Activated CD4-positive, alpha-beta T cell treated with anti-CD3 and anti-CD28 coated beads for 36 hours (primary cell): Measurements from ENCODE around the gene GHRH. TPM values are rescaled to one million over a fixed set of nuclear protein-coding genes. Genes with fewer than 3 reads are reported as not detected.

Source experiments
- ATAC-seq: fragments of 200-7000 bp; cut with Tn5 transposase; one replicate; pipeline ENCODE4 v1.10.0; 2021; ENCODE audit warnings: mild to moderate bottlenecking, moderate library complexity
- CTCF ChIA-PET: fragments of 350-600 bp; sonication (Branson Sonifier 250); formaldehyde crosslinking; loops from one replicate; lab custom pipeline; 2021; ENCODE audit warnings: antibody characterized with exemption; lab: Charles Lee
- POLR2A ChIA-PET: fragments of 350-600 bp; sonication (Branson Sonifier 250); formaldehyde crosslinking; loops from one replicate; lab custom pipeline; 2021; ENCODE audit warnings: antibody characterized with exemption, inconsistent platforms; lab: Charles Lee
- DNase-seq: peaks from one replicate; pipeline ENCODE4 v3.0.0-alpha.2; 2020
- H3K27ac Mint-ChIP-seq: one replicate; pipeline ENCODE4 v1.8.0; 2021; ENCODE audit warnings: mixed read lengths
- H3K27me3 Mint-ChIP-seq: one replicate; pipeline ENCODE4 v1.8.0; 2021; ENCODE audit warnings: mixed read lengths
- H3K36me3 Mint-ChIP-seq: one replicate; pipeline ENCODE4 v1.8.0; 2021; ENCODE audit warnings: low read depth, mixed read lengths
- H3K4me1 Mint-ChIP-seq: one replicate; pipeline ENCODE4 v1.8.0; 2021; ENCODE audit warnings: mixed read lengths
- H3K4me3 Mint-ChIP-seq: one replicate; pipeline ENCODE4 v1.8.0; 2021; ENCODE audit warnings: mild to moderate bottlenecking, moderate library complexity, mixed read lengths
- H3K9me3 Mint-ChIP-seq: one replicate; pipeline ENCODE4 v1.8.0; 2021; ENCODE audit warnings: low read depth, mixed read lengths
- intact Hi-C, 2 experiments: fragments of 100-400 bp; cut with DNase I in 1 of 2; cut with micrococcal nuclease in 1 of 2; formaldehyde crosslinking; loops; one replicate each; pipeline versions ENCODE4 v1.14.2 to v1.15.1; 2022 to 2024; cut with DNase I, micrococcal nuclease
- total RNA-seq, 2 experiments: library from RNA; stranded (reverse); gene quantifications; one replicate each; pipeline ENCODE4 v1.2.3, GENCODE V29; 2021

The GHRH gene
- total RNA-seq, 2 experiments from 2014 or later, result not detected

GRCh38 chr20:37235065-37235464 is 26.5 kb downstream of the GHRH start:
- ATAC-seq (no peak), DNase-seq (no peak)
- no peaks in the 10 kb centered on the region for H3K9me3 Mint-ChIP-seq
- no peaks in the 10 kb centered on the region for H3K27me3 Mint-ChIP-seq
- intact Hi-C loops, result no loop called here
- ChIA-PET POLR2A (interaction anchor here (0.6 kb wide), 1 partner anchor 17 kb away, joined by 7 read pairs; no protein-coding TSS in a partner anchor), CTCF (no interaction called here)
- peaks cover 57% of the 10 kb centered on the region for H3K36me3 Mint-ChIP-seq
- no peaks in the 10 kb centered on the region for H3K4me1 Mint-ChIP-seq
- no peak overlapping the region for H3K4me3 Mint-ChIP-seq
- no peak overlapping the region for H3K27ac Mint-ChIP-seq

- Mint-ChIP-seq H3K27me3 (no peaks in the 10 kb centered on the region), H3K27ac (no peak overlapping the region), H3K36me3 (peaks cover 59% of the 10 kb centered on the region), H3K9me3 (no peaks in the 10 kb centered on the region), H3K4me3 (no peak overlapping the region), H3K4me1 (no peaks in the 10 kb centered on the region)
- POLR2A ChIA-PET, result no interaction called here
- DNase-seq (no peak), ATAC-seq (no peak)
- CTCF ChIA-PET, result no interaction called here
- intact Hi-C loops, result no loop called here
These were observed 27.4 kb downstream of the GHRH start for GRCh38 chr20:37234254-37234581.

GRCh38 chr20:37233548-37234253 is 27.9 kb downstream of the GHRH start:
- Mint-ChIP-seq H3K36me3 (peaks cover 59% of the 10 kb centered on the region), H3K27me3 (no peaks in the 10 kb centered on the region), H3K27ac (no peak overlapping the region), H3K4me1 (no peaks in the 10 kb centered on the region), H3K9me3 (no peaks in the 10 kb centered on the region), H3K4me3 (no peak overlapping the region)
- ATAC-seq (no peak), DNase-seq (no peak)
- intact Hi-C loops, result no loop called here
- CTCF ChIA-PET, result interaction anchor here (1.1 kb wide), 2 partner anchors 23 to 38 kb away, joined by 3 to 4 read pairs; no protein-coding TSS in a partner anchor
- POLR2A ChIA-PET, result no interaction called here

- ChIA-PET POLR2A (interaction anchor here (0.6 kb wide), 1 partner anchor 10 kb away, joined by 4 read pairs; no protein-coding TSS in a partner anchor), CTCF (interaction anchor here (1.1 to 1.2 kb wide), 2 partner anchors 24 to 37 kb away, joined by 3 to 5 read pairs; no protein-coding TSS in a partner anchor)
- H3K27me3 Mint-ChIP-seq, result no peaks in the 10 kb centered on the region
- H3K4me1 Mint-ChIP-seq, result no peaks in the 10 kb centered on the region
- H3K36me3 Mint-ChIP-seq, result peaks cover 60% of the 10 kb centered on the region
- DNase-seq (no peak), ATAC-seq (no peak)
- intact Hi-C loops, result no loop called here
- no peaks in the 10 kb centered on the region for H3K9me3 Mint-ChIP-seq
- H3K4me3 Mint-ChIP-seq, result no peak overlapping the region
- H3K27ac Mint-ChIP-seq, result no peak overlapping the region
These were observed 29.5 kb downstream of the GHRH start for GRCh38 chr20:37231947-37232630.

GRCh38 chr20:37230200-37230599 is 31.4 kb downstream of the GHRH start:
- no peaks in the 10 kb centered on the region for H3K4me1 Mint-ChIP-seq
- DNase-seq (no peak), ATAC-seq (no peak)
- no peaks in the 10 kb centered on the region for H3K27me3 Mint-ChIP-seq
- POLR2A ChIA-PET, result no interaction called here
- H3K4me3 Mint-ChIP-seq, result no peak overlapping the region
- H3K27ac Mint-ChIP-seq, result no peak overlapping the region
- CTCF ChIA-PET, result interaction anchor here (1.2 kb wide), 2 partner anchors 10 to 28 kb away, joined by 3 to 4 read pairs; no protein-coding TSS in a partner anchor
- no peaks in the 10 kb centered on the region for H3K9me3 Mint-ChIP-seq
- intact Hi-C loops, result no loop called here
- H3K36me3 Mint-ChIP-seq, result peaks cover 52% of the 10 kb centered on the region

- H3K36me3 Mint-ChIP-seq, result peaks cover 53% of the 10 kb centered on the region
- no peaks in the 10 kb centered on the region for H3K27me3 Mint-ChIP-seq
- no peaks in the 10 kb centered on the region for H3K4me1 Mint-ChIP-seq
- intact Hi-C loops, result no loop called here
- H3K9me3 Mint-ChIP-seq, result no peaks in the 10 kb centered on the region
- CTCF ChIA-PET, result interaction anchor here (1.2 kb wide), 2 partner anchors 9 to 27 kb away, joined by 3 to 4 read pairs; no protein-coding TSS in a partner anchor
- no peak for DNase-seq
- no peak overlapping the region for H3K27ac Mint-ChIP-seq
- no peak for ATAC-seq
- POLR2A ChIA-PET, result no interaction called here
- no peak overlapping the region for H3K4me3 Mint-ChIP-seq
These were observed 32.3 kb downstream of the GHRH start for GRCh38 chr20:37229357-37229756.

- no peaks in the 10 kb centered on the region for H3K9me3 Mint-ChIP-seq
- ATAC-seq, result no peak
- no peak overlapping the region for H3K4me3 Mint-ChIP-seq
- H3K4me1 Mint-ChIP-seq, result no peaks in the 10 kb centered on the region
- intact Hi-C loops, result no loop called here
- CTCF ChIA-PET, result interaction anchor here (1.2 kb wide), 1 partner anchor 26 kb away, joined by 3 read pairs; no protein-coding TSS in a partner anchor
- no peaks in the 10 kb centered on the region for H3K27me3 Mint-ChIP-seq
- no peak for DNase-seq
- POLR2A ChIA-PET, result no interaction called here
- no peak overlapping the region for H3K27ac Mint-ChIP-seq
- peaks cover 55% of the 10 kb centered on the region for H3K36me3 Mint-ChIP-seq
These were observed 33.0 kb downstream of the GHRH start for GRCh38 chr20:37228656-37229055.

GRCh38 chr20:37228082-37228481 is 33.5 kb downstream of the GHRH start:
- ATAC-seq (no peak), DNase-seq (no peak)
- Mint-ChIP-seq H3K9me3 (no peaks in the 10 kb centered on the region), H3K4me3 (no peak overlapping the region), H3K27me3 (no peaks in the 10 kb centered on the region), H3K4me1 (no peaks in the 10 kb centered on the region), H3K36me3 (peaks cover 59% of the 10 kb centered on the region), H3K27ac (no peak overlapping the region)
- CTCF ChIA-PET, result interaction anchor here (0.8 kb wide), 1 partner anchor 350 kb away, joined by 3 read pairs; no protein-coding TSS in a partner anchor
- intact Hi-C loops, result no loop called here
- POLR2A ChIA-PET, result no interaction called here

- CTCF ChIA-PET, result interaction anchor here (0.6 kb wide), 1 partner anchor 45 kb away, joined by 3 read pairs; no protein-coding TSS in a partner anchor
- no peak for DNase-seq
- Mint-ChIP-seq H3K27ac (no peak overlapping the region), H3K4me3 (no peak overlapping the region), H3K9me3 (no peaks in the 10 kb centered on the region), H3K4me1 (no peaks in the 10 kb centered on the region), H3K36me3 (peaks cover 55% of the 10 kb centered on the region), H3K27me3 (no peaks in the 10 kb centered on the region)
- intact Hi-C loops, result no loop called here
- POLR2A ChIA-PET, result no interaction called here
- ATAC-seq, result no peak
These were observed 34.7 kb downstream of the GHRH start for GRCh38 chr20:37226889-37227288.

GRCh38 chr20:37225146-37225545 is 36.5 kb downstream of the GHRH start:
- CTCF ChIA-PET, result interaction anchor here (1.0 to 1.5 kb wide), 4 partner anchors 32 to 819 kb away, joined by 3 read pairs; no protein-coding TSS in a partner anchor
- H3K36me3 Mint-ChIP-seq, result peaks cover 50% of the 10 kb centered on the region

GRCh38 chr20:37223053-37223452 is 38.6 kb downstream of the GHRH start:
- Mint-ChIP-seq H3K27ac (no peak overlapping the region), H3K27me3 (no peaks in the 10 kb centered on the region), H3K4me3 (no peak overlapping the region), H3K9me3 (no peaks in the 10 kb centered on the region), H3K36me3 (peaks cover 52% of the 10 kb centered on the region), H3K4me1 (no peaks in the 10 kb centered on the region)
- DNase-seq (peak; percentile 8), ATAC-seq (peak; percentile 78)
- intact Hi-C loops, result no loop called here
- ChIA-PET POLR2A (no interaction called here), CTCF (interaction anchor here (0.6 to 2.5 kb wide), 6 partner anchors 17 to 1250 kb away, joined by 3 to 7 read pairs (median 4); no protein-coding TSS in a partner anchor)

More at GRCh38 chr20:37225146-37225545, 36.5 kb downstream of the GHRH start:
- intact Hi-C loops, result no loop called here
- Mint-ChIP-seq H3K27me3 (no peaks in the 10 kb centered on the region), H3K4me3 (no peak overlapping the region), H3K4me1 (no peaks in the 10 kb centered on the region), H3K9me3 (no peaks in the 10 kb centered on the region), H3K27ac (no peak overlapping the region)
- POLR2A ChIA-PET, result no interaction called here
- DNase-seq, result no peak
- no peak for ATAC-seq
